Inferior parietal cortex (tissue), 1 donor: ENCODE measurements around the gene TPPP3.
A peak's percentile ranks its signal among the peaks of the same experiment; 100 is the strongest.
"Not testable (repeated sequence)": the region's sequence is repeated elsewhere in the genome, so short reads cannot be mapped to it uniquely, and the experiment has no call there.

Source experiments
- DNase-seq: peaks from one replicate; pipeline ENCODE4 v3.0.0-alpha.2; 2016; ENCODE audit errors: extremely low spot score

TPPP3 gene

GRCh38 chr16:67390816-67391423 is 2.4 kb downstream of the TPPP3 start:
- DNase-seq, result no peak

GRCh38 chr16:67389911-67390815 is 3.1 kb downstream of the TPPP3 start:
- DNase-seq, result peak; percentile 54

GRCh38 chr16:67388591-67388990 is 4.7 kb downstream of the TPPP3 start:
- no peak for DNase-seq

GRCh38 chr16:67388191-67388590 is 5.1 kb downstream of the TPPP3 start:
- DNase-seq, result no peak

GRCh38 chr16:67387479-67388079 is 5.7 kb downstream of the TPPP3 start:
- no peak for DNase-seq

- DNase-seq, result no peak
Observed at GRCh38 chr16:67386861-67387455, 6.3 kb downstream of the TPPP3 start.

GRCh38 chr16:67384778-67385510 is 8.4 kb downstream of the TPPP3 start:
- no peak for DNase-seq

- no peak for DNase-seq
Observed at GRCh38 chr16:67383284-67383683, 10.0 kb downstream of the TPPP3 start.

GRCh38 chr16:67378642-67379041 is 14.7 kb downstream of the TPPP3 start:
- no peak for DNase-seq

GRCh38 chr16:67376012-67376411 is 17.3 kb downstream of the TPPP3 start:
- not testable (repeated sequence) for DNase-seq

GRCh38 chr16:67372664-67373063 is 20.6 kb downstream of the TPPP3 start:
- peak; percentile 67 for DNase-seq

GRCh38 chr16:67370661-67371060 is 22.6 kb downstream of the TPPP3 start:
- DNase-seq, result no peak

- DNase-seq, result no peak
Observed at GRCh38 chr16:67364600-67365235, 28.6 kb downstream of the TPPP3 start.

GRCh38 chr16:67361038-67361437 is 32.3 kb downstream of the TPPP3 start:
- DNase-seq, result no peak

GRCh38 chr16:67359540-67360269 is 33.6 kb downstream of the TPPP3 start:
- DNase-seq, result not testable (repeated sequence)

- no peak for DNase-seq
Observed at GRCh38 chr16:67357561-67357960, 35.7 kb downstream of the TPPP3 start.

GRCh38 chr16:67356396-67356795 is 36.9 kb downstream of the TPPP3 start:
- DNase-seq, result no peak

GRCh38 chr16:67352463-67352862 is 40.8 kb downstream of the TPPP3 start:
- DNase-seq, result not testable (repeated sequence)

GRCh38 chr16:67350324-67350723 is 43.0 kb downstream of the TPPP3 start:
- no peak for DNase-seq

GRCh38 chr16:67349172-67349571 is 44.1 kb downstream of the TPPP3 start:
- DNase-seq, result no peak
